Activated CD8-positive, alpha-beta memory T cell treated with anti-CD3 and anti-CD28 coated beads for 24 hours (primary cell): ENCODE data around the gene MAP3K21.

ENCODE experiments used
- DNase-seq: peaks from one replicate; pipeline ENCODE4 v3.0.0-alpha.2; 2020

Gene MAP3K21

DNA sequence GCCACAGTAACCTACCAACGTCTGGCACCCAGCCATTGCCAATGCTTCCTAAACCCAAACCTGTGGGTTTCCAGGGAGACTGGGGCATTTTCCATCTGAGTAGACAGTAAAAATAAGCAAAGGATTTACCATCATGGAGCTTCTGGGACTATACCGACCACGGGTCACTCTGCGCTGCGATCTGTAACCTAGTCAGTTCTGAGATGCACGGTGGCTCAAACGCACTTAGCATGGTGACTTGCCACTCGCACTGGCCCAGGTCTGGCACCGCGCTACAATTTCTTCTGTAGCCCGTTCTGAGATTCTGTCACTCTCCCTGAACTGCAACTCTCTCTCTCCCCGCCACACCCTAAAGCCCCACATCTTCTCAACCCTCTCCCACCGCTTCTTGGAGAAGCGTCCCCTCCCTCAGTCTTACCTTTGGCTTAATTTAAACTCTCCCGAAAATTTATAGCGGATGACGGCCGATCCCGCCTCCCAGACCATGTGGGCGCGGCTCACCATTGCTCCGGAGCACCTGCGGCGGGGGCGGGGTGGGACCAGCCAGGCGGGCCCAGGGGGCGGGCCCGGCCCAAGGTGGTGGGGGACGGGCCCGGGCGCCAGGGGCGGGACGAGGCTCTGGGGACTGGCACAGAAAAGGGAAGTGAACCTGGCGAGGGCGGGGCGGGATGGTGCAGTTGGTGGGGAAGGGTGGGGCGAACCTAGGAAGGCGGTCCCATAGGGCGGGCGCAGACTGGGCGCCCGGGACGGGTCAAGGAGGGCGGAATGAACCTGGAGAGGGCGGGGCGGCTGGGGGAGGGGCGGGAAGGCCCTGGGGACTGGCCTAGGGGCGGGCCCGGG, 493 bp upstream of the MAP3K21 start:
- peak; percentile 91 for DNase-seq

DNA sequence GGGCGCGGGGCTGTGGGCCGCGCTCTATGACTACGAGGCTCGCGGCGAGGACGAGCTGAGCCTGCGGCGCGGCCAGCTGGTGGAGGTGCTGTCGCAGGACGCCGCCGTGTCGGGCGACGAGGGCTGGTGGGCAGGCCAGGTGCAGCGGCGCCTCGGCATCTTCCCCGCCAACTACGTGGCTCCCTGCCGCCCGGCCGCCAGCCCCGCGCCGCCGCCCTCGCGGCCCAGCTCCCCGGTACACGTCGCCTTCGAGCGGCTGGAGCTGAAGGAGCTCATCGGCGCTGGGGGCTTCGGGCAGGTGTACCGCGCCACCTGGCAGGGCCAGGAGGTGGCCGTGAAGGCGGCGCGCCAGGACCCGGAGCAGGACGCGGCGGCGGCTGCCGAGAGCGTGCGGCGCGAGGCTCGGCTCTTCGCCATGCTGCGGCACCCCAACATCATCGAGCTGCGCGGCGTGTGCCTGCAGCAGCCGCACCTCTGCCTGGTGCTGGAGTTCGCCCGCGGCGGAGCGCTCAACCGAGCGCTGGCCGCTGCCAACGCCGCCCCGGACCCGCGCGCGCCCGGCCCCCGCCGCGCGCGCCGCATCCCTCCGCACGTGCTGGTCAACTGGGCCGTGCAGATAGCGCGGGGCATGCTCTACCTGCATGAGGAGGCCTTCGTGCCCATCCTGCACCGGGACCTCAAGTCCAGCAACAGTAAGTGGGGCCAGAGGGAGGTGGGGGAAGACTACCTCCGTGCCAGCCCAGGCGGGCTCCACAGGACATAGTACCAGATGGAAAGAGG, 808 bp downstream of the MAP3K21 start:
- peak; percentile 72 for DNase-seq

DNA sequence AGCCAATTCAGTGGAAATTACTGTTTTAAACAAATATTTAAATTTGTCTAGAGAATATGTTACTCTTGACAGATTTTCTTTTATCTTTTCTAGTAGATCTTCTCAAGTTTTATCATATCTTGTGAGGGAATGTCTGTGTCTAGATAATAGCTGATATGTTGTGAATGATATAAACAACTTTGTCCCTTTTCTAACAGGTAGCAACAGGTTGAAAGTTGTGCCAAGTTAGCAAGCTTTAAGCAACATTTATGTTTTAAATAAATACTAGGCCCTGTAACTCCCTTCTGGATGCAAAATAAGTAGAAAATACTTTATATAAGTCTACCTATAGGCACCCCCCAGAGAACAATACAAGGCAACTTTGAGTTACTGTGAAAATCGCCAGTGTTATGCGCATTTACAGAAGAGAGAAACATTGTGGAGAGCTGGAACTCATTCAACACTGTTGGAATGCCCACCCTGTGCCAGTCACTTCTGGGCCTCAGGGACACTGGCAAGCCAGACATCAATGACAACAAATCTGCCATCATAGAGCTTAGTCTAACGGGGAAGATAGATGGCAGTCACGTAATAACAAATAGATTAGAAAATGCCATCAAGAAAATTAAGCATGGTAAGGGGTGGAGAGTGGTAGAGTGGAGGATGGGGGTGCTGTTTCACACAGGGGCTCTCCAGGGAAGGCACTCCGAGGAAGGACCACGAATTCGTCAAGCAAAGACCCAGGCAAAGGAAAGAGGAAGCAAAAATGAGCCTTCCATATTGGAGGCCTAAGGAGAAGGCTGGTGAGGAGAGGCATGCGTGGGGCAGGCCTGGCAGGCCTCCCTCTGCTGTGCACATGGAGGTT, 4.4 kb downstream of the MAP3K21 start:
- no peak for DNase-seq

DNA sequence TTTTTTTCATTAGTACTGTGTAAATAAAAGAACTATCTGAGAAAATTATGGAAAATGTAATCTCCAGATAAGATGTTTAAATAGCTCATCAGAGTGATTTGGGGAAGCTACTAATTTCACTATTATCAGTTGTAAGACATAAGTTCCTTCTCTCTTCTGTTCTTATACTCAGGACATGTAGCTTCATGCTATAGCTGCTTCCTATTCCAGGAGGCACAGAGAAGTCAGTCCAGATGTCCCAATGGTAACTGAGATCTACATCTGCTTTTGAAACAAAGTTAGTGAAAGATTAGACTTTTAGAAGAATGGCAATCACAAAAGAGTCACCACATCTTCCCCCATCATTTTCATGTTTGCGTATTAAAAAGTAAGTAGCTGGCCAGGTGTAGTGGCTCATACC, 5.6 kb downstream of the MAP3K21 start:
- no peak for DNase-seq

DNA sequence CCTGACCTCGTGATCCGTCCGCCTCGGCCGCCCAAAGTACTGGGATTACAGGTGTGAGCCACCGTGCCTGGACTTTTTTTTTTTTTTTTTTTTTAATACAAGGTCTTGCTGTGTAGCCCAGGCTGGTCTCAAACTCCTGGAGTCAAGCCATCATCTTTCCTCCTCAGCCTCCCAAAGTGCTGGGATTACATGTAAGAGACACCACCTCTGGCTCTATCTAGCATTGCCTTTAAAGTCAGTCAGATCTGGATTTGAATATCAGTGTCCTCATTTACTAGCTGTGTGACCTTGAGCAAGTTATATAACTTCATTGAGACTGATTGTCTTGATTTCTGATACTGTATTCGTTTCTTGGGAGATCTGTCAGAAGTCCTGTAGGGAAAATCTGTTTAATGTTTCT, 6.6 kb downstream of the MAP3K21 start:
- no peak for DNase-seq

DNA sequence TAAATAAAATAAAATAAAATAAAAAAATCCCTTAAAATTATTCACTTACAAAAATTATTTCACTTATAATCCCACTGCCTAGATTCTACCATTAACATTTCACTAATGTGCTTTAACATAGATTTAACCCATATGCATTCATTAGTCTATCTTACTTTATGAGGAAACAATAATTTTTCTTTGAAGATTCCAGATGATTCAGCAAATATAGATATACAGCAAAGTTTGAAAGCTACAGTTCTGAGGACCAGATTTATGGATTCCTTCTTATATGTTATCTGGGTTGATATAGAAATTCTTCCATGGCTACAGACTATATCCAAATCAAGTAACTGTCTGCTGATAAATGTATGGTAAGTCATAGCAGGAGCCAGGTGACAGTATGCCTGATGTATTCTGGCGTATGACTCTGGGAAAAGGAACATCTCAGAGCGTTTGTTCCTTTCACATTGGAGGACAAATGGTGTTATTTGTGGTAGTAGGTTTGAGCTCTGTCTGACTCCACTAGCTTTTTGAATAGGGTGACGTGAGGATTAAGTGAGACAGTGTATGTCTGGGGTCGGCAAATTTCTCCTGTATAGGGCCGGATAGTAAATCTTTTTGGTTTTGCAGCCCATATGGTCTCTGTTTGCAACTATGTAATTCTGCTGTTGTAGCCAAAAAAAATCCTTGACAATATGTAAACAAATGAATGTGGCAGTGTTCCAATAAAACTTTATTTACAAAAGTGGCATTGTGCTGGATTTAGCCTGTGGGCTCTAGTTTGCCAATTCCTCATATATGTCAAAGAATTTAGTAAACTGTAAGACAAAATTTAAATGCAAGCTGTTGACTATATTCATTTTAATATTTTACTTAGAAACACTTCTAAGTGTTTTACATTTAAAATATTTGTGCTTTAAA, 9.3 kb downstream of the MAP3K21 start:
- DNase-seq = no peak

DNA sequence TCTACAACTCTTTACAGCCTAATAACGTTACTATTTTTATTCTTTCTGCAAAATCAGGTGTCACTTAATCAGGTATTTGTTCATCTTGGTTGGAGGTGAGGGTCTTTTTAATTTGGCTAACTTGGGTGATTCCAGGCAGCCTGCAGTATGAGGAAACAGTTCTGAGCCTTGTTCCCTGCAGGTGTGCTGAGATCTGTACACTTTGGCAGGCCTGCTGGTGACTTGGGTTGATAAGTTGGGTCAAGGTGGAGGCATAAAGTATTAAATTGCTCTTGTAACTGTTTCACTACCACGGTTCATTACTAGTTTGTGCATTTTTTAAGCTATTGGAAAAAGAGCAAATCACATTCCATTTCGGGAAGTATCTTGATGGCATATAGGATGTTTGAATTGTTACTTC, 10.0 kb downstream of the MAP3K21 start:
- no peak for DNase-seq

DNA sequence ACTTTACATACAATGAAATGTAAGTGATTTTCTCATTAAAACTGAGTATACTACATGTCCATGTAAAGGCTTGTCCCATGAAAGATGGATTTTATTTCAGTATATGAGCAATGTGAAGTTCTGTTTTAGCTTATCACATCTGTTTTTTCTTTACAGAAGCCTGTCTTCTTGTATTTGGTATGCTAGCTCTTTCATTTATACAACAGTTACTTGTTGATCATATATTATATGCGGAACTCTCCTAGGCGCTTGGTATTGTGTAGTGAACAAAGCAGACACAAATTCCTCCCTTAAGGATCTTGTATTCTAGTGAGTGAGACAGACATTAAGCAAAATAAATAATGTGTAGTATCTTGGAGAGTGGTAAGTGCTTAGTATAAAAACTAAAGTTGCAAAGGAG, 10.6 kb downstream of the MAP3K21 start:
- DNase-seq = no peak

DNA sequence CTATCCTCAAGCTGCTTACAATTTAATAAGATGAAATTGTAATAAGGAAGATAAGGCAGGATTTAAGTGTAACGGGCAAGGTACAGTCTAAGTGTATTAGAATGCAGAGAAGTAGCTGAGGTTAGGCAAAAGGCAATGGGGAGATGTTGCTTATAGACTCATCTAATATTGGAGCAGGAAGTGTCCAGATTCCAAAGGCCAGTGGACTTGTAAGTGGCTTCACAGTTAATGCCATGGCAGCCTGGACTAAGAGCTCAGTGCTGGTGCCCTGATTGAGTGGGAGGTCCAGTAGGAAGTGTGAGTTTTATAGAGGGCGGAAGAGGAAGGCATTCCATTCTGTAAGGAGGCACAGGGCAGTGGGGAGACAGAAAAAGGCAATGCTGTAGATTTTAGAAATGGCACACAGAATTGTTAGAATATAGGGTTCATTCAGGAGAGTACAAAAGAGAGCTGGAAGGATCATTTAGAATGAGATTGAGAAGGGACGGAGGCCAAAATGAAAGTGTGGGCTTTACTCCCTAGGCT, 12.6 kb downstream of the MAP3K21 start:
- DNase-seq = no peak

DNA sequence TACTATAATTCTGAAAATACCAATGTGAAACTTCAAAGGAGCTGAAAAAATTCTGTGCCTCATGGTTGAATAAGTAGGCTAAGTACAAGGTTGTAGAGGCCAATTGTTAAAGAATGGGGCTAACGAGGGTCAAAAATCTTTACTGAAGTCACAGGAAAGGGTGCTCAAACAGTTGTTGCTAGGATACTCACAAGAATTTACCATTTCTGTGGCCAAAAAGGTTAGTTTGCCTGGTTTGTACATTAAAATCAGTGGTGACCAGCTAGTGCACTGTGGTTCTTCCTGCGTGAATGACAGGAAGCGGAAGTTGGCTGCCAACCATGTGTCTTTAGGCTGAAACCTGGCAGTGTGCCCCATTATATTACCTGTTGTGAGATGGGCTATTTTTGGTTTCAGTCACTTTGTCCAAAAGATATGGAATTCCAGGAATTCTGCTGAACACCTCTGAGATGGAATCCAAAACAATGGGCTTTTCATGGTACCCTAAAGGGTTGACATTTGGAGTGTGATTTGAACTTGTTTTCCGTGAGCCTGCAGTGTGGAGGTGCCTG, 13.5 kb downstream of the MAP3K21 start:
- no peak for DNase-seq

DNA sequence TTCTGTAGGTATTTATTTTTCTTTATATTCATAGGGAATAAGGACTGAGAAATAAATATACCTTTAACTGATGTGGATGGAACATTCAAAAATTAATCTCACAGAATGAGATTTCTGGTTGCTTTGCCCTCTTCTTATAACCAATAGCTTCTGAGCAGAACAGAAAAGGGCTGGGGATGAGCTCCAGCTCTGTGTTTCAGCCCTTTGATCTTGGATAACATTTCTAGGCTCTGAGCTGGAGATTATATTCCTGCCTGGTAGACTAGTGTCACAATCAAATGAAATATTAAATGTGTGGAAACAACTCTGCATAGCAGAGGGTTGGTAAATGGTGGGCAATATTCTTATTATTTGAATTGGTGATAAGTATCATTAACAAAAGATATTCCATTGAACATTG, 14.6 kb downstream of the MAP3K21 start:
- no peak for DNase-seq

DNA sequence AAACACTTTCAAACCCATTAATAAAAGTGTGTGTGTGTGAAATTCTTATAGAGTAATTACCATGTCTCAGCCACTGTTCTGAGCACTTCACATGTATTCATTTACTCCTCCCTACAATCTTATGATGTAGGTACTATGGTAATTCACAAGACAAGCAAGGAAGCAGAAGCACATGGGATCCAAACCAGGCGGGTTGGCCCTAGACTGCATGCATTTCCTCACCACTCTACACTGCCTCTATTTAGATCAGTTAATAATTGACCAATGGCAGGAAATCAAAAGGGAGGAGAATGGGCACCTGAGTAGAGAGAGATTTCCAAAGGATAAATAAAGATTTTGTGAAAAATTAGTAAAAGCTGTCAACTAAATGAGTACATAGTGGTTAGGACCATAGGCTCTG, 15.7 kb downstream of the MAP3K21 start:
- no peak for DNase-seq

DNA sequence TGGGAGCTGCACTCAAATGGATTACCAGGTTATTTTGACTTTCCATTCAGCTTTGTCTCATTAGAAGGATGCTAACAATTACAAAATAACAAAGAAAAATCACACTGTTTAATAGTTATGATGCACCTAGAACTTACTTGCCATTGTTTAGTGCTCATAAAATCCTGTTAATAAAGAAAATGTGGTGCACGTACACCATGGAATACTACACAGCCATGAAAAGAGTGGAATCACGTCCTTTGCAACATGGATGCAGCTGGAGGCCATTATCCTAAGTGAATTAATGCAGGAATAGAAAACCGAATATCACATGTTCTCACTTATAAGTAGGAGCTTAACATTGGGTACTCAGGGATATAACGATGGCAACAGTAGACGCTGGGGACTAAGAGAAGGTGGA, 19.8 kb downstream of the MAP3K21 start:
- DNase-seq = no peak

DNA sequence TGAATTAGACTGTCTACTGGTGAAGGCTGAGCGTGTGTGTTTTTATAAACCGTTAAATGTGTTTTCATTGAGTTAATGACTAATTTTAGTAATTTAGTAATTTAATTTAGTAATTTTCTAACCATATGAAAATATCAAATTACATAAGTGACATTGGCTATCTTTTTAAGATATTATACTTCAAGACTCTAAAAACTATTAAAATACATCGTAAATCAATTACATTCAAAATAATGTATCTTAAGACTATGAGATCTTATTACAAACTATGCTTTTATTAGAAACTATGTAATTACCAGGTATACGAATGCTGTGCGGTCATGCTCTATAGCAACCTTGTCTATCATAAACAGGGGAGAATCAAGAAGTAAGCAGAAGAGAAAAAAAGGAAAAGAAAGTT, 21.6 kb downstream of the MAP3K21 start:
- no peak for DNase-seq

DNA sequence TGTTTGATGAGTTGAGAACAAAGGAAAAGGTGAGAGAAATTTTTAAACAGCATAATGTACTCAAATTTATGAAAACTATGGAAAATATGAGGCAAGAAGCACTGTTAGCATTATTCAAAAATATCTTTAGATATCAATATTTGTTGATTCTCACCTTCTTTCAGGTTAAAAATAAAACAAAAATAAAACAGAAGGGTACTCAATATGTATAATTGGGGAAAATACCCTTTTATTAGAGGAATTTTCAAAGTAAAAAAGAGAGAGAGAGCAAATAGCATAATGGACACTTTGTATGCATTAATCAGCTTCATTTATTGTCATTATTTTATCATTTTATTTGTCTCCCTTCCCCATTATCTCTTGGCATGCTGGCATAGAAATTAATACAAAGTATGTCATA, 27.5 kb downstream of the MAP3K21 start:
- no peak for DNase-seq

DNA sequence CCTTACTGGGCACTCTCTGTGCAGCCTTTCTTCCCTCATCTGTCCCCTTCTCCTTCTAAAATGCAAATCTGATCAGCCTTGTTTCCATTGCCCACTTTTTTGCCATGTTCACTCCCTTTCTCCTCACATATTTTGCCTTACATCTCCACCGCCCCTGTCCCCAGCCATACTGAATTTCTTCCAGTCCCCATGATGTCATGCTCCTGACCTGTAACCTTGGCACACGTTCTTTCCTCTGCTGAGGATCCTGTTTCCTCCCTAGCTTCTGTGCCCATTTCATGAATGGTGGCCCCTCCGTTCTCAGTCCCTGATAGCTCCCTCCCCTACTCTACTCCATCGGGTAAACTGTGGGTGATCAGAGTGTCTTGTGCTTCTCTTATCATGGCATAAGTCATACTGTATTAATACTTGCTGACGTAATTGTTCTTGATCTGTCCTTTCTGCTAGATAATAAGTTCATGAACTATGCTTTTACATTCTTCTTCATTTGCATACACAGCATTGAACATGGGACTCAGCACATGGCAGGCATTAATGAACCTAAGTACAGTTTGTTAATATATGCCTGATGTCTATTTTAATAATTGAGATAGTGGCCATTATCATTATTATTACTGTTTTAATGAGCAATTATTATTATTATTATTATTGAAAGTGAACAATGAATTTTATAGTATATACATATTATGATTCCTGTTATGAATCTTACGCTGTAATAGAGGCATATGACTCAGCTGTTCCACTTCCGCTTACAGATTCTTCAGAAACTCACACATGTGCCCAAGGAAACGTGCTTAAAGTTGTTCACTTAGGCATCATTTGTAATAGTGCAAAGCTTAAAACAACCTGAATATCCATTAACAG, 28.5 kb downstream of the MAP3K21 start:
- DNase-seq = no peak

DNA sequence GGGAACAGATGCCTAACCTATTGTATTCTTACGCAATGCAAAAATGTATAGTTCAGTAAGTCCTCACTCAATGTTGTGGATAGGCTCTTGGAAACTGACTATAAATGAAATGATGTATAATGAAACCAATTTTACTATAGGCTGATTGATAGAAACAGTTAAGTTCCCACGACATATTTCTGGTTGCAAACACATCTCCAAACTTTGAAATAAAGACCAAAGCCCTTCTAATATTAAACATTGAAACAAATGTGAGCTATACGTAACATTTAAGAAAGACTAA, 29.1 kb downstream of the MAP3K21 start:
- DNase-seq = no peak

DNA sequence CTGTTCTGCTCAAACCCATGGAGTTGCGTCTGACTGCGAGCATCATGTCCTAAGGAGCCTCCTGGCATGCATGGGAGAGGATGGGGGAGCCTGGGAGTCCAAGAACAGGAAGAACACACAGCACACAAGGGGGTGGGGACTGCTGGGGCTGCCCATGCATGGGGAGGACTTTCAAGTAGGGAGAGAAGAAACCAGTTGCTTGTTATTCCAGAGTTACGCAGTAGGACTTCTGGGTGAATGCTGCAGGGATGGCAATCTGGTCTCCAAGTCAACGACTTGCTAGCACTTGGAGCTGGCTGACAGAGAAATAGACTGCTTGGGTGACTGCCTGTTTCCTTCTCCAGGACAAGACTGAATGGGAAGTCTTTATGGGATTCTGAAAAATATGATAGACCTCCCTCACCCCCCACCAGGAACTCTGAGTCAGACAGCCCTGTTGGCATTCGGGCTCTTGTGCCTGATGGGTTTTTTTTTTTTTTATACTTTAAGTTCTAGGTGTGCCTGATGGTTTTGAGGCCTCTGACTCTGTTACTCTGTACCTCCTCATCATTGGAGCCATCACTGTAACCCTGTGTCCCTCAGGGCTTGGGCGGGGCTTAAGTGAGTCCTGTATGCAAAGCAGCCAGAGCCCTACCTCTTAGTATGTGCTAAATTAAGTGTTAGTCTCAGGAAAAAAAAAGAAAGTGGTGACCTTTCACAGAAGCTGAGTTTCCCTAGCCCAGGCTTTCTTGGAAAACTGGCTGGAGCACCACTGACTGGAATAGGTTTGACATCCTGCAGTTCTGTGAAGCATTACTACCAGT, 30.3 kb downstream of the MAP3K21 start:
- DNase-seq = no peak

DNA sequence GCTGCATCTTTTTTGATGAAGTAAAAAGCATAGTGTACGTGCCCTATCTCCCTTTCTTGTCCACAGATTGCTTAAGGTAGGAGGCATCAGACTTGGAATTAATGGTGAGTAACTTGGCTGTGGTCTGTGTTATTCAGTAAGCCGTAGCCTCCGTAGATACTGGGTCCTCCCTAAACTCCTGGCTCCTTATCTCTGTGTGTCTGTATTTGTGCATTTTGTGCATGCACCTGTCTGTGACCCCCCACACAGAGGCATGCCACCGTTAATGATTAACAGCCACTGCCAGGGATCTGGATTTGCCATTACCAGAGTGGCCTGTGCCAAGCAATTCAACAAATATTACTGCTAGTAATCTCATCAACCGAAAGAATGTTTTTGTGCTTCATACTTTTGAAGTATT, 31.9 kb downstream of the MAP3K21 start:
- DNase-seq = no peak

DNA sequence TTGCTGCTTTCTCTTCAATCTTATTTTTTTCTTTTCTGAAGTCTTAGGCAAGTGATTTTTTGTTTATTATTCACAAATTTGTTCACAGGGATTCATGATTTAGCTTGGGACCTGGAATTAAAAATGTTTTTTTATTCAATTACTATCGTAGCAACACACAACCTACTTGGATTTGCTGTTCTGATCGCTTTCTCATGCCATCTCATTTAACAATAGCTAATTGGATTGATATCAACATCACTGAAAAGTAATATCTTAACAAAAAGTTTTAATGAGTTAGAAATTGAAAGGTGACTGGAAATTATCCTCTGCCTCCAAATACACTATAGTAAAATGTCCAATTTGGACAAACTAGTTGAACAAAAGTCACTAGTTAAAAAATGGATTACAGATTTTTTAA, 32.4 kb downstream of the MAP3K21 start:
- DNase-seq = no peak
